ENCODE results near the gene EPHA6. TPM values are rescaled to one million over a fixed set of nuclear protein-coding genes. Genes with fewer than 3 reads are reported as not detected.

EPHA6 gene
- total RNA-seq, 1 experiment from 2014 or later: 1.2 TPM

DNA sequence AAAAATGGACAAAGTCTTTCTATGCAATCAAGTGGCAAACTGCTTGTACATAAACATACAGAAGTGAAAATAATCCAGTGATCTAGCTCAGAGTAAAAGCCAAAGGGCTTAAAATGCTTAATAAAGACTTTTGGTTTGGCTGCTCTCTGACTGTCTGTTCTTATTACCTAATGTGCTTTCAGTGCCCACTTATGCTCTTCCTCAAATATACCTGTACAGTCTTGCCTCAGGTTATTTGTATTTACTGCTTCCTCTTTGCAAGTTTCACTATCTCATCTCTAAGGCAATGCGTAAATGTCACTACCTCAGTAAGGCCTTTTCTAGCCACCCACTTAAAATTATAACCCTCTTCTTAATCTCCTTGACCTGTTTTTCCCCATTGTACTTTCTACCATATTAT, 171.8 kb downstream of the EPHA6 start:
- no peak overlapping the region for H2AFZ ChIP-seq

GRCh38 chr3:96991231-96991630, 176.8 kb downstream of the EPHA6 start:
- H3F3A ChIP-seq (ENCODE audit: insufficient read depth, low read depth): no peaks in the 10 kb centered on the region
- no peaks in the 10 kb centered on the region for H4K20me1 ChIP-seq (ENCODE audit: insufficient read depth)
- no peak for DNase-seq
- H3K36me3 ChIP-seq (ENCODE audit: low read depth): no peaks in the 10 kb centered on the region
- H3K27ac ChIP-seq: no peak overlapping the region
- no peaks in the 10 kb centered on the region for H3K9me3 ChIP-seq (ENCODE audit: insufficient read depth, low read depth)
- ChIA-PET POLR2A (ENCODE audit: unreplicated experiment) (no interaction called here), CTCF (no interaction called here)
- H3K27me3 ChIP-seq (ENCODE audit: insufficient read depth, low read depth): no peaks in the 10 kb centered on the region
- no peaks in the 10 kb centered on the region for H3K4me1 ChIP-seq (replicated peaks; ENCODE audit: insufficient read depth)
- no peak overlapping the region for H3K4me2 ChIP-seq
- TF ChIP-seq CTCF (conservative IDR thresholded peaks at IDR 0.05) (no peak), EZH2 (IDR thresholded peaks at IDR 0.05; ENCODE audit: low read depth) (no peak)
- BruUV-seq (replicated peaks): no TSS peak
- H3K4me3 ChIP-seq: no peak overlapping the region
- intact Hi-C loops (cut with micrococcal nuclease; ENCODE audit: unreplicated experiment): no loop called here
- H3K9me2 ChIP-seq (ENCODE audit: insufficient read depth): no peaks in the 10 kb centered on the region
- H3K79me2 ChIP-seq (ENCODE audit: low read depth): no peaks in the 10 kb centered on the region
- no peak overlapping the region for H2AFZ ChIP-seq

More for the DNA sequence above, 171.8 kb downstream of the EPHA6 start:
- no peaks in the 10 kb centered on the region for H3K36me3 ChIP-seq (ENCODE audit: low read depth)
- no peaks in the 10 kb centered on the region for H4K20me1 ChIP-seq (ENCODE audit: insufficient read depth)
- no TSS peak for BruUV-seq (replicated peaks)
- ChIA-PET CTCF (no interaction called here), POLR2A (ENCODE audit: unreplicated experiment) (no interaction called here)
- no peaks in the 10 kb centered on the region for H3K9me3 ChIP-seq (ENCODE audit: insufficient read depth, low read depth)
- intact Hi-C loops (cut with micrococcal nuclease; ENCODE audit: unreplicated experiment): no loop called here
- DNase-seq: no peak
- H3K4me3 ChIP-seq: no peak overlapping the region
- no peaks in the 10 kb centered on the region for H3F3A ChIP-seq (ENCODE audit: insufficient read depth, low read depth)
- TF ChIP-seq EZH2 (IDR thresholded peaks at IDR 0.05; ENCODE audit: low read depth) (no peak), CTCF (conservative IDR thresholded peaks at IDR 0.05) (no peak)
- H3K27ac ChIP-seq: no peak overlapping the region
- H3K27me3 ChIP-seq (ENCODE audit: insufficient read depth, low read depth): no peaks in the 10 kb centered on the region
- H3K4me2 ChIP-seq: no peak overlapping the region
- no peaks in the 10 kb centered on the region for H3K79me2 ChIP-seq (ENCODE audit: low read depth)
- no peaks in the 10 kb centered on the region for H3K4me1 ChIP-seq (replicated peaks; ENCODE audit: insufficient read depth)
- H3K9me2 ChIP-seq (ENCODE audit: insufficient read depth): no peaks in the 10 kb centered on the region

- CTCF ChIA-PET: no interaction called here
- Histone ChIP-seq H3K4me1 (replicated peaks; ENCODE audit: insufficient read depth) (no peaks in the 10 kb centered on the region), H3K36me3 (ENCODE audit: low read depth) (no peaks in the 10 kb centered on the region), H3K4me2 (no peak overlapping the region), H3K9me3 (ENCODE audit: insufficient read depth, low read depth) (no peaks in the 10 kb centered on the region), H3F3A (ENCODE audit: insufficient read depth, low read depth) (no peaks in the 10 kb centered on the region), H3K79me2 (ENCODE audit: low read depth) (no peaks in the 10 kb centered on the region), H4K20me1 (ENCODE audit: insufficient read depth) (no peaks in the 10 kb centered on the region), H3K27ac (no peak overlapping the region), H3K27me3 (ENCODE audit: insufficient read depth, low read depth) (no peaks in the 10 kb centered on the region), H2AFZ (no peak overlapping the region), H3K9me2 (ENCODE audit: insufficient read depth) (no peaks in the 10 kb centered on the region), H3K4me3 (no peak overlapping the region)
- DNase-seq: no peak
- TF ChIP-seq EZH2 (IDR thresholded peaks at IDR 0.05; ENCODE audit: low read depth) (no peak), CTCF (conservative IDR thresholded peaks at IDR 0.05) (no peak)
- intact Hi-C loops (cut with micrococcal nuclease; ENCODE audit: unreplicated experiment): no loop called here
- BruUV-seq (replicated peaks): no TSS peak
- POLR2A ChIA-PET (ENCODE audit: unreplicated experiment): no interaction called here
Observed at GRCh38 chr3:96991800-96992365, 177.5 kb downstream of the EPHA6 start.
